ENCODE measurements around the gene CCDC34. TPM values are rescaled to one million over a fixed set of nuclear protein-coding genes. Genes with fewer than 3 reads are reported as not detected.
"Not testable (repeated sequence)": the region's sequence is repeated elsewhere in the genome, so short reads cannot be mapped to it uniquely, and the experiment has no call there.

CCDC34 gene
- total and polyA plus RNA-seq, 2 of the 4 experiments (the other 2 are of a cell fraction), result 2.5 to 4.5 TPM

- H2AK9ac ChIP-seq (replicated peaks; ENCODE audit: low read depth, low read length, poor library complexity); DNase-seq; H3K27me3 ChIP-seq (ENCODE audit: control insufficient read depth, insufficient read depth, low read length); intact Hi-C loops (cut with micrococcal nuclease); H4K20me1 ChIP-seq (ENCODE audit: insufficient read depth, low read length); H3K27ac ChIP-seq (ENCODE audit: insufficient read depth, low read length); CTCF ChIA-PET; H3K23ac ChIP-seq (ENCODE audit: low read depth, low read length); H3K14ac ChIP-seq (replicated peaks; ENCODE audit: low read depth, low read length); H3K18ac ChIP-seq (ENCODE audit: low read depth, low read length); ATAC-seq (ENCODE audit: low read depth); POLR2A ChIA-PET (ENCODE audit: unreplicated experiment); H3K4ac ChIP-seq (ENCODE audit: low read depth, low read length); BruUV-seq (replicated peaks); H3K9me1 ChIP-seq (ENCODE audit: insufficient read depth, low read length); H3K36me3 ChIP-seq (ENCODE audit: control insufficient read depth, insufficient read depth, low read length); H2BK120ac ChIP-seq (ENCODE audit: low read depth, low read length); H2BK20ac ChIP-seq (ENCODE audit: low read depth, low read length); H4K91ac ChIP-seq (ENCODE audit: insufficient read depth, low read depth, low read length); H3K56ac ChIP-seq (ENCODE audit: extremely low read depth, insufficient read depth, low read length); H3K9me3 ChIP-seq (ENCODE audit: control insufficient read depth, insufficient read depth, low read length); dilution Hi-C loops (cut with HindIII; ENCODE audit: low sequenced_read_pairs, unreplicated experiment); H3K4me3 ChIP-seq (ENCODE audit: insufficient read depth, low read depth, low read length); H2BK15ac ChIP-seq (ENCODE audit: low read depth, low read length); H3K4me1 ChIP-seq (ENCODE audit: control insufficient read depth, insufficient read depth, low read length); H3K79me1 ChIP-seq (ENCODE audit: low read depth in 1 of 2, low read length in 2 of 2); H2AFZ ChIP-seq (replicated peaks; ENCODE audit: low read length, poor library complexity); H4K8ac ChIP-seq (ENCODE audit: low read depth in 2 of 2, low read length in 2 of 2); H2BK5ac ChIP-seq (ENCODE audit: low read depth, low read length, poor library complexity, severe bottlenecking); H3K9ac ChIP-seq (ENCODE audit: low read depth, low read length); H4K5ac ChIP-seq (ENCODE audit: low read depth, low read length); H3K4me2 ChIP-seq (ENCODE audit: low read depth, low read length); H2AK5ac ChIP-seq (ENCODE audit: low read depth, low read length); in situ Hi-C loops (cut with MboI; ENCODE audit: low sequenced_read_pairs): not testable (repeated sequence)
- no CpG with 5 or more reads among the region's 2 CpGs for WGBS, 2 experiments (ENCODE audit: extremely low coverage in 2 of 2, insufficient read length in 1 of 2)
These were observed 36.0 kb downstream of the CCDC34 start for GRCh38 chr11:27327064-27327463.

GRCh38 chr11:27322196-27322595 lies 40.8 kb downstream of the CCDC34 start:
- in situ Hi-C loops (cut with MboI; ENCODE audit: low sequenced_read_pairs); H2BK20ac ChIP-seq (ENCODE audit: low read depth, low read length); H3K79me1 ChIP-seq (ENCODE audit: low read depth in 1 of 2, low read length in 2 of 2); H4K20me1 ChIP-seq (ENCODE audit: insufficient read depth, low read length); H3K4me3 ChIP-seq (ENCODE audit: insufficient read depth, low read depth, low read length); H3K9me1 ChIP-seq (ENCODE audit: insufficient read depth, low read length); H2AK5ac ChIP-seq (ENCODE audit: low read depth, low read length); H3K27me3 ChIP-seq (ENCODE audit: control insufficient read depth, insufficient read depth, low read length); H2BK15ac ChIP-seq (ENCODE audit: low read depth, low read length); H3K18ac ChIP-seq (ENCODE audit: low read depth, low read length); ATAC-seq (ENCODE audit: low read depth); H3K36me3 ChIP-seq (ENCODE audit: control insufficient read depth, insufficient read depth, low read length); H3K14ac ChIP-seq (replicated peaks; ENCODE audit: low read depth, low read length); H3K4ac ChIP-seq (ENCODE audit: low read depth, low read length); intact Hi-C loops (cut with micrococcal nuclease); H4K8ac ChIP-seq (ENCODE audit: low read depth in 2 of 2, low read length in 2 of 2); H3K4me2 ChIP-seq (ENCODE audit: low read depth, low read length); DNase-seq; CTCF ChIA-PET; H3K56ac ChIP-seq (ENCODE audit: extremely low read depth, insufficient read depth, low read length); H4K5ac ChIP-seq (ENCODE audit: low read depth, low read length); H3K4me1 ChIP-seq (ENCODE audit: control insufficient read depth, insufficient read depth, low read length); H2BK120ac ChIP-seq (ENCODE audit: low read depth, low read length); H2BK5ac ChIP-seq (ENCODE audit: low read depth, low read length, poor library complexity, severe bottlenecking); H4K91ac ChIP-seq (ENCODE audit: insufficient read depth, low read depth, low read length); H3K23ac ChIP-seq (ENCODE audit: low read depth, low read length); H3K9ac ChIP-seq (ENCODE audit: low read depth, low read length); H3K27ac ChIP-seq (ENCODE audit: insufficient read depth, low read length); POLR2A ChIA-PET (ENCODE audit: unreplicated experiment); H3K9me3 ChIP-seq (ENCODE audit: control insufficient read depth, insufficient read depth, low read length); H2AFZ ChIP-seq (replicated peaks; ENCODE audit: low read length, poor library complexity); BruUV-seq (replicated peaks); H2AK9ac ChIP-seq (replicated peaks; ENCODE audit: low read depth, low read length, poor library complexity); dilution Hi-C loops (cut with HindIII; ENCODE audit: low sequenced_read_pairs, unreplicated experiment): not testable (repeated sequence)
- WGBS, 2 experiments (ENCODE audit: extremely low coverage in 2 of 2, insufficient read length in 1 of 2), result no CpG with 5 or more reads among the region's 3 CpGs

Data from IMR-90 (cell line).